NK-92 treated with Interleukin-12 subunit alpha and Interleukin-12 subunit beta, amount 100 ng/mL, for 24 hours (cell line): Measurements from ENCODE around the gene ZNHIT2.
"Not testable (repeated sequence)": the region's sequence is repeated elsewhere in the genome, so short reads cannot be mapped to it uniquely, and the experiment has no call there.

Experiments
- DNase-seq: peaks from one replicate; lab custom pipeline; 2025; lab: John Stamatoyannopoulos, UW

Gene ZNHIT2

GRCh38 chr11:65117206-65118096, at the start of gene ZNHIT2:
ZNHIT2 (minus strand) TSS chr11:65117701; CDS start chr11:65117653, 48 bp downstream.
- peak; percentile 99 for DNase-seq

- DNase-seq, result no peak
Measured at GRCh38 chr11:65166893-65167292, 49.4 kb upstream of the ZNHIT2 start.

GRCh38 chr11:65165410-65166317, 48.2 kb upstream of the ZNHIT2 start:
- DNase-seq, result no peak

GRCh38 chr11:65163684-65164083, 46.2 kb upstream of the ZNHIT2 start:
- DNase-seq, result no peak

GRCh38 chr11:65160643-65161042, 43.1 kb upstream of the ZNHIT2 start:
- no peak for DNase-seq

GRCh38 chr11:65159012-65159411, 41.5 kb upstream of the ZNHIT2 start:
- no peak for DNase-seq

GRCh38 chr11:65157336-65157735, 39.8 kb upstream of the ZNHIT2 start:
- no peak for DNase-seq

- no peak for DNase-seq
Measured at GRCh38 chr11:65156926-65157325, 39.4 kb upstream of the ZNHIT2 start.

- no peak for DNase-seq
Measured at GRCh38 chr11:65156256-65156655, 38.8 kb upstream of the ZNHIT2 start.

GRCh38 chr11:65152122-65152521, 34.6 kb upstream of the ZNHIT2 start:
- no peak for DNase-seq

GRCh38 chr11:65151331-65151899, 33.9 kb upstream of the ZNHIT2 start:
- no peak for DNase-seq

GRCh38 chr11:65150509-65151299, 33.2 kb upstream of the ZNHIT2 start:
- no peak for DNase-seq

GRCh38 chr11:65150131-65150508, 32.6 kb upstream of the ZNHIT2 start:
- DNase-seq, result not testable (repeated sequence)

GRCh38 chr11:65148657-65149056, 31.2 kb upstream of the ZNHIT2 start:
- no peak for DNase-seq

- no peak for DNase-seq
Measured at GRCh38 chr11:65147352-65148075, 30.0 kb upstream of the ZNHIT2 start.

- no peak for DNase-seq
Measured at GRCh38 chr11:65141896-65142494, 24.5 kb upstream of the ZNHIT2 start.

- DNase-seq, result no peak
Measured at GRCh38 chr11:65136515-65137096, 19.1 kb upstream of the ZNHIT2 start.

- DNase-seq, result no peak
Measured at GRCh38 chr11:65135633-65136145, 18.2 kb upstream of the ZNHIT2 start.

- DNase-seq, result peak; percentile 83
Measured at GRCh38 chr11:65134952-65135632, 17.6 kb upstream of the ZNHIT2 start.
